GM21723 (cell line): ENCODE results near the gene NTRK1.

ENCODE experiments used
- ATAC-seq: cut with Tn5 transposase; IDR thresholded peaks from one replicate; pipeline ENCODE4 v1.9.1; 2021; ENCODE audit warnings: mild to moderate bottlenecking, moderate library complexity; ENCODE audit not compliant: unreplicated experiment

NTRK1 gene

DNA sequence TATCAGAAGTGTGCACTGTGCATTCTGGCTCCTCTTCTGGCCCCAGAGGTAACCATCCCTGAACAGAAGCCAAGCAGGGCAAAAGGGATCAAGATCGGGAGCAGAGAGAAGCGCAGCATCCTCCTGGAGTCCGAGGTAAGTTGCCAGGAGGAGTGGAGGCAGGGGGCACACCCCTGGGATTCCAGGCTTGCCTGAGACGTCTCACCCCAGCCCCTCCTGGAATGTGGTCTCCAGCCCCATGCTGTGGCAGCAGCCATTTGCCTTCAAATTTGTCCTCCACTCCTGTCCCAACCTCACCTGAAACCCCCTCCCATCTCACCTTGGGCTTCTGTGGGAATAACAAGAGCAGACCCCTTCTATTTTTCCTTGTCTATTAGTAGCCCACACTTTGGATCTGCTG lies 69.8 kb downstream of the NTRK1 start:
- no peak for ATAC-seq
